Measurements from ENCODE around the gene SIGMAR1.

Gene SIGMAR1

GRCh38 chr9:34637356-34638137 lies at the start of gene SIGMAR1:
Gene SIGMAR1, minus strand, starts transcription at chr9:34637787. Its CDS starts 90 bp downstream, at chr9:34637697.
- DNase-seq, result peak; percentile 84

- no peak for DNase-seq
Observed at GRCh38 chr9:34686732-34687131, 49.1 kb upstream of the SIGMAR1 start.

GRCh38 chr9:34686231-34686630 lies 48.6 kb upstream of the SIGMAR1 start:
- no peak for DNase-seq

- DNase-seq, result no peak
Observed at GRCh38 chr9:34685591-34685990, 48.0 kb upstream of the SIGMAR1 start.

- DNase-seq, result no peak
Observed at GRCh38 chr9:34684816-34685215, 47.2 kb upstream of the SIGMAR1 start.

GRCh38 chr9:34684145-34684544 lies 46.6 kb upstream of the SIGMAR1 start:
- DNase-seq, result no peak

- DNase-seq, result no peak
Observed at GRCh38 chr9:34675869-34676268, 38.3 kb upstream of the SIGMAR1 start.

GRCh38 chr9:34675048-34675714 lies 37.6 kb upstream of the SIGMAR1 start:
- peak; percentile 34 for DNase-seq

GRCh38 chr9:34674440-34674839 lies 36.9 kb upstream of the SIGMAR1 start:
- DNase-seq, result no peak

GRCh38 chr9:34671307-34671706 lies 33.7 kb upstream of the SIGMAR1 start:
- DNase-seq, result no peak

GRCh38 chr9:34669809-34670562 lies 32.4 kb upstream of the SIGMAR1 start:
- no peak for DNase-seq

GRCh38 chr9:34665381-34666250 lies 28.0 kb upstream of the SIGMAR1 start:
- no peak for DNase-seq

GRCh38 chr9:34665067-34665380 lies 27.4 kb upstream of the SIGMAR1 start:
- DNase-seq, result no peak

GRCh38 chr9:34664281-34665066 lies 26.9 kb upstream of the SIGMAR1 start:
- DNase-seq, result peak; percentile 22

GRCh38 chr9:34663303-34663605 lies 25.7 kb upstream of the SIGMAR1 start:
- DNase-seq, result no peak

GRCh38 chr9:34662526-34663302 lies 25.1 kb upstream of the SIGMAR1 start, which contains the start of gene CCL27:
Gene CCL27, minus strand, starts transcription at chr9:34662657. Its CDS starts 24 bp downstream, at chr9:34662633.
- DNase-seq, result no peak

- DNase-seq, result no peak
Observed at GRCh38 chr9:34659592-34660253, 22.1 kb upstream of the SIGMAR1 start.

GRCh38 chr9:34658461-34658860 lies 20.9 kb upstream of the SIGMAR1 start:
- no peak for DNase-seq

- DNase-seq, result no peak
Observed at GRCh38 chr9:34656992-34657391, 19.4 kb upstream of the SIGMAR1 start.

- no peak for DNase-seq
Observed at GRCh38 chr9:34655394-34655793, 17.8 kb upstream of the SIGMAR1 start.

Measured in KG1 (cell line).